GM21529 (cell line): ENCODE data around the gene MRPL14.

Experiments
- ATAC-seq: cut with Tn5 transposase; IDR thresholded peaks from one replicate; pipeline ENCODE4 v1.9.1; 2021; ENCODE audit not compliant: unreplicated experiment

Gene MRPL14

DNA sequence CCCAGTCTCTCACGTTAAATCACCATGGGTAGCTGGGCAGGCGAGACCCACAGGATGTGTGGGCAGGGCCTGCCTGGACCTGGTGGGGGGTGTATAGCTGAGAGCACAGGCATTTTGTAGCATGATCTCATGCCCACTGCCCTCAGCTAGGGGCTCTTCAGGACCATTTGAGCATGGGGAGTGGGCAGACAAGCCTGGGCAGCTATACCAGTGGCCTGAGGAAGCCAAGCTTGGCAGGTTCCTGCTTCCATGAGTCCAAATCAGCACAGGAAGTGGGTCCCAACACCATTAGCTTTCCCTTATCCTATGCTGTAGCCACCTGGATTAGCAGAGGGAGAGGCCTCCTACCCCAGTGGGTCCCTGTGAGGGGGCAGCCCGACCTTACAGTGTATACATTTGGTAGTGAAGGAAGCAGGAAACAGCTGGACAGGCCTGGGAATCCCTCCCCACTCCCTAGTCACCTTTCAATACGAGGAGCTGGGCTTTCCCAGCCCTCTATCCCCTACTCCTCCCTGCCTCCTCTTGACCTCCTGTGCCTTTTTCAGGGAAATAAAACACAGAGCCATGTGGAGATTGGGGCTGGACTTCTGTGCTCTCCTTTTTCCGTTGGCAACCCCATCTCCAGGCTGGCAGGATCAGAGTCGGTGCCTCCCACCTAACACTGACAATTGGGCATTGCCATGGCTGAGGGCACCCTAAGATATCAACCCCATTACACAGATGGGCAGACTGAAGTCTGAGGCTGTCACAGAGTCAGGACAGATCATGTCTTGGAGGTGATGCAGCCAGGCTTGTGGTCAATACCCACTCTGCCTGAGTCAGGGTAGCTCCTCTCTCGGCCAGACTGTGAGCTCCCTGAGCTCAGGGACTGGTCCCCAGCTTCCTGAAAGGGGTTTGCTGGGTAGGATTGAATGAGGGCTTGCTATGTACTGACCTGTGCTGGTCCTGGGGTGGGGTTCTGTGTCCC lies 59.8 kb downstream of the MRPL14 start:
- ATAC-seq = no peak

GRCh38 chr6:44066394-44067172 lies 60.7 kb downstream of the MRPL14 start:
- ATAC-seq = no peak

- no peak for ATAC-seq
Measured at GRCh38 chr6:44065443-44066140, 61.7 kb downstream of the MRPL14 start.

GRCh38 chr6:44064948-44065272 lies 62.3 kb downstream of the MRPL14 start:
- ATAC-seq = no peak

- ATAC-seq = peak; percentile 53
Measured at GRCh38 chr6:44064089-44064947, 62.9 kb downstream of the MRPL14 start.

GRCh38 chr6:44063561-44064059 lies 63.6 kb downstream of the MRPL14 start:
- ATAC-seq = no peak
